ENCODE measurements around the gene SHOX. TPM values are rescaled to one million over a fixed set of nuclear protein-coding genes. Genes with fewer than 3 reads are reported as not detected.

SHOX gene
- polyA plus RNA-seq, 1 donor from 2014 or later = not detected

Other genes with a start within 250 kb of the SHOX start
- 14.6 TPM for gene PPP2R3B, start 243.9 kb upstream of the SHOX start, polyA plus RNA-seq (ENCODE audit: insufficient read depth, low read depth, low replicate concordance)

All from brain (organoid and tissue), 1 donor.